Effector CD8-positive, alpha-beta T cell (primary cell): Measurements from ENCODE around the gene KLHDC3.
"Not testable (repeated sequence)": the region's sequence is repeated elsewhere in the genome, so short reads cannot be mapped to it uniquely, and the experiment has no call there.

Experiments
- DNase-seq: peaks from one replicate; lab custom pipeline; 2025; lab: John Stamatoyannopoulos, UW

The KLHDC3 gene

DNA sequence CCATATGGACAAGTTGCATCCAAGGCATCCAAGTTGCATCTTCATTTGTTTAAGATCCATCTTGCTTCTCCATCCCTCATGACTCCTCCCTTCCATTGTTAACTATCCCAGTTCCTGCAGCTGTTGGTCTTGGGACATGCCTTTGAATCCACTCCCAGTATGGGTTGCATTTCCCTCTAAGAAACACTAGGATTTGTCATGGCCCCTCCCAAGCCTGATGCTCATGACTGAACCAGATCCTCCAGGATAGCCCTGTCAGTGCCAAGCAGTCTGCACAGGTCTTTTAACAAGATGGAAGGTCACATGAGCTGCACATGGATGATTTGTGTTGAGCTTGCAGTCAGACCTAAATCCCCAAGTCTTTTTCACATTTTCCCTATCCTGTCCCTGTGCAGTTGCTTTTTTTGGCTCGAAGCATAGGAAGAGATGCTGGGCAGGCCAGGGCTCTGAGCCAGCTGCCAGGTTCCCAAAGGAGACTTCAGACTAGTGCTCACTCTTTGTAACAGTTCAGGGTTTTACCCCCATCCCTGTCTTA is 25.5 kb upstream of the KLHDC3 start:
- DNase-seq, result no peak

DNA sequence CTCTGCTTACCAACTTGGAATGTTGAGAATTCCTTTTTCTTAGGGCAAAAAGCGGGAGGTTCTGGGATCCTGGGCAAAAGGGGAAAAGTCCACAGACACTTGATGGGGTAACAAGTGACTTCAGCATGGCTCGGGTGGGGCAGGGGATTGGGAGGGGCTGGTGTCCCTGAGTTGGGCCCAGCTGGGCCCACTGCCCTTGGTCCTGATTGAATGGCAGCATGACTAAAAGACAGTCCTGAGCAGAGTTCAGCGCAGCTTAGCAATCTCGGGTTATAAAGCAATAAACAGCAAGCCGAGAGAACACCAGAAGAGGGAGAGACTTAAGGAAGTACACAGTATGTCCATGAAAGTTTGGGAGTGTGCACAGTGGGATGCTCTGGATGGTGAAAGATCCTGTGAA is 24.1 kb upstream of the KLHDC3 start:
- DNase-seq, result no peak

GRCh38 chr6:42993445-42993844 is 20.6 kb upstream of the KLHDC3 start:
- no peak for DNase-seq

- DNase-seq, result no peak
These were observed 17.5 kb upstream of the KLHDC3 start for GRCh38 chr6:42996513-42996912.

DNA sequence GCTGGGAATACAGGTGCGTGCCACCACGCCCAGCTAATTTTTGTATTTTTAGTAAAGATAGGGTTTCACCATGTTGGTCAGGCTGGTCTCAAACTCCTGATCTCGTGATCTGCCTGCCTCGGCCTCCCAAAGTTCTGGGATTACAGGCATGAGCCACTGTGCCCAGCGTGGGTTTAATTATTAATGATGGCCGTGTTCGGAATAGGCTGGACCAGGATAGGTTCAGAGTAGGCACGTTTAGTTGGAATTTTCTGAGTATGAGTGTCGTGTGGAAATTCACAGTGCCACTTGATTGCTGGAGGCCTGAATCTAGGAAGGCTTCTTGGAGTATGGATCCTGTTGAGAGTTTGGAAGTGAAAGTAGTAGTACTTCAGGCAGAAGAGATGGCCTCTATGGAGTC is 15.8 kb upstream of the KLHDC3 start:
- not testable (repeated sequence) for DNase-seq

GRCh38 chr6:43001843-43002242 is 12.2 kb upstream of the KLHDC3 start:
- no peak for DNase-seq

GRCh38 chr6:43005844-43006243 is 8.2 kb upstream of the KLHDC3 start:
- no peak for DNase-seq

GRCh38 chr6:43006251-43006650 is 7.8 kb upstream of the KLHDC3 start:
- no peak for DNase-seq

DNA sequence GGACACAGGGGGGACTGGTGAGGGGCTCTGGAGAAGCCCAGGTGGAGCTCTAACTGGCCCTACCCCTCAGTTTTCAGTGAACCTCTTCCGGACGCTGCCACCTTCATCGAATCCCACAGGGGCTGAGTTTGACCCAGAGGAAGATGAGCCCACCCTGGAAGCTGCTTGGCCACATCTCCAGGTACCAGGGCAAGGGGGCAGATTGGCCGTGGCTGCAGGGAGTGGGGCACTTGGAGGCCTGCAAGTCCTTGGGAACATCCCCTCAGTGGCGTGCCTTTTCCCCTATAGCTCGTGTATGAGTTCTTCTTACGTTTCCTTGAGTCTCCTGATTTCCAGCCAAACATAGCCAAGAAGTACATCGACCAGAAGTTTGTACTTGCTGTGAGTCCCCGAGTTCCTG is 6.9 kb upstream of the KLHDC3 start:
- DNase-seq, result no peak

DNA sequence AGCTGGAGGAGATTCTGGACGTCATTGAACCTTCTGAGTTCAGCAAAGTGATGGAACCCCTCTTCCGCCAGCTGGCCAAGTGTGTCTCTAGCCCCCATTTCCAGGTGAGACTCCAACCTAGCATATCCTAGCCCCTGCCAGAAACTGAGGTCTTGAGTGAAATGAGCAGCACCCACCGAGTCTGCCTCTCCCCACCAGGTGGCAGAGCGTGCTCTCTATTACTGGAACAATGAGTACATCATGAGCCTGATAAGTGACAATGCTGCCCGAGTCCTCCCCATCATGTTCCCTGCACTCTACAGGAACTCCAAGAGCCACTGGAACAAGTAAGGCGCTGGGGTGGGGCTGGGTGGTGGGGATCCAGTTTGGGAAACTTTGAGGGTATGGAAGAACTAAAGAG is 4.9 kb upstream of the KLHDC3 start:
- DNase-seq, result peak; percentile 8

- no peak for DNase-seq
These were observed 2.8 kb upstream of the KLHDC3 start for GRCh38 chr6:43011207-43011606.

DNA sequence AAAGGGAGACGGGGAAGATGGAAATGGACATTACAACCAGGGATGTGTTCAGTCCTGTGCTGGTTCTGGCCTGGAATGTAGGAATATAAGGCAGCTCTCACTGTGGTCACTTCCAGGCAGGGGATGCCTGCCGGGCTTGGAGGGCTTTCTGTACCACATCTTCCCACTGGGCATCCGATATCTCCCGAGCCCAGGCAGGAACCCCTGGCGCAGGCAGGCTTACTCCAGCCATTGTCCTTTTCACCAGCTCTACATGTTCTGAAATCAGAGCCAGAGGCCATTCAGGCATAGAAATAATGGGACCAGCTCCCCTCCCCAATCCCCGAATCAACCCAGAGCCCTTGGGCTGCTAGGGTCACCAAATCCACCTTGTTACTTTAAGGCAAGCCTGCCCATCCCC is 1.7 kb upstream of the KLHDC3 start:
- no peak for DNase-seq

DNA sequence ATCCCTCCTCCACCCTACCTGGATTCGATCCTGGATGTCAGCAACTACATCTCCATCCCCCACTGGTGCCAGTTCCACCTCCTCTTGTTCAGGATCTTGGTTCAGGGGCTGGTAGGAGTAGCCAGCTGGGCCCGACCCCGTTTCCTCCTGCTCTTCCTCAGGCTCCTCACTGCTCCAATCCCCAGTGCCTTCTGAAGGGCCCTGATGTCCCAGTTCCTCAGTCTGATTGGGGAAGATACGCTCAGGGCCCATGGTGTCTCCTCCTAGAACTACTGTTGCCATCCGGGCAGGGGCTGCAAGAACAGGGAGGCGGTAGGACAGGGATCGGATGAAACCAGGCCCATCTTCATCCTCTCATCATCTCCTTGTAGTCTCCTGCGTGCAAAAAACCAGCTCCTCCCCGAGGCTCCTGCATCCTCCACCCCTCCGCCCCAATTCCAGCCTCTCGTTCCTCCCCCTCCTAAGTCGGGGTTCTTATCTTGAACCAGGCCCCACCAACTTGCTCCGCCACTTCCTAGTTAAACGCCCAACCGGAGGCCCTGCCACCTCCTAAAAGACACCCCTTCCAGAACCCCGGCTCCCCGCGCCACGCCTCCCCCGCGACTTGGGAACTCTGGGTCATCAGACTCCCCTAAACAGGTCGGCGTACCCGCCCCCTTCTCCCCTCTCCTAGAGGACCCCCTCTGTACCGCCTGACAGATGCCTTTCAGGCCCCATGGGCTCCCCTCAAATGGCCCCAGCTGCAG is 779 bp upstream of the KLHDC3 start:
- peak; percentile 76 for DNase-seq

- no peak for DNase-seq
These were observed 423 bp downstream of the KLHDC3 start for GRCh38 chr6:43014434-43014909.

DNA sequence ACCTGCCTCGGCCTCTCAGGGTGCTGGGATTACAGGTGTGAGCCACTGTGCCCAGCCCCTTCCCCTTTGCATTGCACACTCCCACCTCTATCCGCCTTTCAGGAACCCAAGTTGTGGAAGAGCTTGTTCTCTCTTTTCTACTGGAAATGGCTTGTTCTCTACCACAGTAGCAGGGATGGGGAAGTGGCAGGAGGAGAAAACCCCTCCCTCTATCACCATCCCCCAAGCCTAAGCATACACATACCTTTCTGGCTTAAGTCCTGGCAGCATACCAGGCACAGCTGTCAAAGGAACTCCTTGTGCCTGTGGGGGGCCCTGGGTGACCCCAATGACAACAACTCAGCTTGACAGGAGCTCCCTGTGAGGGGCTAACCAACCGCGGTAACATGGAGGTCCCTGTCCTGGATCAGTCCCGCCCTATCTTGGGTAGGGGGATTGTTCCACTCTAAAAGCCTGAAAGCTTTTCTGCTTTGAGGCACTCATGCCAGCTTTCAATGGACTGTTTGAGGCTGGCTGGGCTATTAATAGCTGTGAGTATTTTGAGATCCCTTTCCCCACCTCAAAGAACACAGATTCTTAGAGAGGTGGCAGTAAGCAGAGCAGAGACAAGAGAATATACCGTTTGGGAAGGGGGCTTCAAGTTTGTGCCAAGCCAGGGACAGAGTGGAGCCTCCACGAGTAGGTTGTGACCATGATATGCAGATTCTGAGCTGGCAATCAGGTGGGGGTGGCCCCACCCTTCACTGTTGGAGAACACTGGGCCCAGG is 2.3 kb downstream of the KLHDC3 start:
- no peak for DNase-seq

DNA sequence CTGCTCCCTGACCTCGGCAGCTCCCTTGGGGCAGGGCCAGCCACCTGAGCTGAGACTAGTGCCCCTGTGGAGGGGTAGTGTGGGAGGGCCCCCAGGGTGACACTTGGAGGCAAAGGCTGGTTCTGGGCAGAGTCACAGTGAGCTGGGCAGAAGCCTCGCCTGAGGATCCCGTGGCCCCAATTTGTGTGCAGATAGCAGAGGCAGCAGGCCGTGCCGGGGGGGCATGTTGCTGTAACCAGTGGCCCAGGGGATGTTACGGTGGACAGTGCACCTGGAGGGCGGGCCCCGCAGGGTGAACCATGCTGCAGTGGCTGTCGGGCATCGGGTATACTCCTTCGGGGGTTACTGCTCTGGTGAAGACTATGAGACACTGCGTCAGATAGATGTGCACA is 2.9 kb downstream of the KLHDC3 start:
- no peak for DNase-seq

- no peak for DNase-seq
These were observed 5.1 kb downstream of the KLHDC3 start for GRCh38 chr6:43019152-43019551.

GRCh38 chr6:43020052-43020705 is 6.1 kb downstream of the KLHDC3 start:
- no peak for DNase-seq

DNA sequence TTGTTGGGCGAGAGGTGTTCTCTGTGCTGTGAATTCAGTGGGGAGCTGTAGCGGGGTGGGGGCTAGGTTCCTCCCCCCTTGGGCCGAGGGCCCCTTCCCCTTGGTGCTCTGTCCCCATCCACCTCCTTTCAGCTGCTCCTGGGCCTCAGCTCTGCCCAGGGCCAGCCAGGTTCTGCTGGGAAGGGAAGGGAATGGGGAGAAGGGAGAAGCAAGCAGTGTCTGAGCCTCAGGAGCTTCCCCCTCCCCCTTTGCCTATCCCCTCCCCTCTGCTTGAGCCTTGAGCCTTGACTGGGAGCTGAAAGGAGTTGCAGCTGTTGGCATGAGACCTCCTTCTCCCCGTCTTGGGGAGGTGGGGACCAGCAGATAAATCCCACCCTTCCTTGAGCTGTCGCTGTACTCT is 6.8 kb downstream of the KLHDC3 start:
- no peak for DNase-seq

DNA sequence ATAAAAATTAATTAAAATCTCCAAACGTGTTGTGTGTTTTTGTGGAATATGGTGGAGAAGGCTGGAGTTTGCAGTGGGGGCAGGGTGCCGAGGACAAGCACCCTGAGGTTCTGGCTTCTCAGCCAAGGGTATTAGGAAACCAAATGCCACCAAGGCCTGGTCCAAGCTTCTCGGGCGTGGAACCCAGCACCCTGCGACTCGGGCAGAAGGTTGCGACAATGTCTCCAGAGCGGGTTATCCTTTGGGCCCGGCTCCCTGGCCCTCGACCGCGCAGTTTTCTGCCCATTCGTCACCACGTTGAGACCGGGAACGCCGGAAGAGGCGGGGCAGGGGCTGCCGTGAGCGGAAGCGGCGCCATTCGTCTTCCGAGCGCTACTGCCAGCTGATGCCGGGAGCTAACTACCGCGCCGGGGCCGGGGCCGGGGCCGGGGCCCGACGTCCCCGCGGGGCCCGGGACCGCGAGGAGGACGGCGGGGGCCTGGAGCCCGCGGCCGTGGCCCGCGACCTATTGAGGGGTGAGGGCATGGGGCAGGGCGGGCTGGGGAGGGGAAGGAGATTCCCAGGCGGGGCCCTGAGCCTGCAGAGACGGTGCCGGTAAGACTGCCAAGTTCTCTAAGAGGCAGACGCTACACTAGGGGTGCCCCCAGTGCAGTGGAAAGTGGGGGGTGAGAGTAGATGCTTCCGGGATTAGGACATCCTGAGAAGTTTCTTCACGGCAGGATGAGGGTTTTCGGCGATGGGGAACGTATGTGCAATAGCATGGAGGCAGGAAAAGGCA is 7.4 kb downstream of the KLHDC3 start, which contains the start of gene RRP36:
Gene RRP36, plus strand, starts transcription at position 354 of the 778 bp plus-strand sequence. Its CDS starts 32 bp downstream, at position 386.
- peak; percentile 46 for DNase-seq

DNA sequence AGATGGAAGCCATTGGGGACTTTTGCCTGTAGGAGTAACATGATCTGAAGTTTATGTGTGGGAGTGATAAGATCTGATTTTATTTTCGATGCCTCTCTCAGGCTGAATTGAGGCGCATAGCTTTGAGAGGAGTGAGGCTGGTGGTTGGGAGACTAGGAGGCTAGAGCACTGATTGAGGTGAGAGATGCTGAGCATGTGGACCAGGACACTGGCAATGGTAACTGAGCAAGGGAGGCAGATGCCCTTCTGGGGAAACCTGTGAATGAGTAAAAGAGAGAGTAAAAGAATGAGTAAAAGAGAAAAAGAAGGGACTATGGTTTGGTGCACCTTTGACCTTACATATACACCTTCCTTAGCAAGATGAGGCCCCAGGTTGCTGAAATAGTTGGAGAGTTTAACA is 10.4 kb downstream of the KLHDC3 start:
- DNase-seq, result no peak

- DNase-seq, result no peak
These were observed 12.3 kb downstream of the KLHDC3 start for GRCh38 chr6:43026365-43026764.
